Jurkat, Clone E6-1 (cell line): ENCODE measurements around the gene KLHL36.
A peak's percentile ranks its signal among the peaks of the same experiment; 100 is the strongest.
"Not testable (repeated sequence)": the region's sequence is repeated elsewhere in the genome, so short reads cannot be mapped to it uniquely, and the experiment has no call there.

Experiments
- DNase-seq: peaks from one replicate; pipeline ENCODE4 v3.0.0-alpha.2; 2011; ENCODE audit warnings: low read depth, low spot score
- H3K4me3 ChIP-seq: 2 replicates; pipeline ENCODE4 v1.5.1; 2011; ENCODE audit warnings: mild to moderate bottlenecking, low read length, control low read depth, moderate library complexity

Gene KLHL36

DNA sequence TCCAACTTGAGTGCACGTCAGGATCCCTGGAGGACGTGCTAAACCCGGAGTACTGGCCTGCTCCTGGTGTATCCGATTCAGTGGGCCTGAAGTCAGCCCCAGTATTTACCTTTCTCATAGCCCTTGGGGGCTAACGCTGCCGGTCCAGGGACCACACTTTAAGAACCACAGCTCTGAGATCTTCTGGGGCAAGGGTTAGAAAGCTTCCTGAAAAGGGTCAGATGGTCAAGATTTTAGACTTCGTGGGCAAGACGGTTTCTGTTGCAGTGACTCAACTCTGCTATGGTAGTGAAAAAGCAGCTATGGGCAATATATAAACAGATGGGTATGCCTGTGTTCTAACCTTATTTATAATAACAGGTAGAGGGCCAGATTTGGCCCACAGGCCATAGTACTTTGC is 36.9 kb downstream of the KLHL36 start:
- H3K4me3 ChIP-seq: no peak overlapping the region
- no peak for DNase-seq

DNA sequence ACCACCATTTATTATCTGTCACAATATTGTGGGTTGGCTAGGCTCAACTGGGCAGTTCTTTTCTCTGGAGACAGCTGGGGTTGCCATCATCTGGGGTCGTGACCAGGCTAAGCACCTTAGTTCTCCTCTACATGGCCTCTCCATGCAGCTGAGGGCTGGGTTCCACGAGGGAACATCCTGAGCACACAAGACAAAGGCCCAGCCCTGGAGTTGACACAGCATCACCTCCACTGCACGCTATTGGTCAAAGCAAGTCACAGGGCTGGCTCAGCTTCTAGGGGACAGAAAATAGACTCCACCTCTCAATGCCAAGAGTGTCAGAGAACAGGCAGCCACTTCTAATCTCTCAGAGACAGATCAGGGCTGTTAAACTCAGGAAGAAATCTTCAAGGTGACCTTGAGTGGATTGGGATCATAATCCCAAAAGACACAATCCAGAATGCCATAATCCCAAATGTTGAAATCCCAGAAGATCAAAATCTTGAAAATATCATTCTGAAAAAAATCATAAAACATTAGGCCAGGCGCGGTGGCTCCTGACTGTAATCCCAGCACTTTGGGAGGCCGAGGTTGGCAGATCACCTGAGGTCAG is 38.5 kb downstream of the KLHL36 start:
- DNase-seq: no peak
- H3K4me3 ChIP-seq: no peak overlapping the region

DNA sequence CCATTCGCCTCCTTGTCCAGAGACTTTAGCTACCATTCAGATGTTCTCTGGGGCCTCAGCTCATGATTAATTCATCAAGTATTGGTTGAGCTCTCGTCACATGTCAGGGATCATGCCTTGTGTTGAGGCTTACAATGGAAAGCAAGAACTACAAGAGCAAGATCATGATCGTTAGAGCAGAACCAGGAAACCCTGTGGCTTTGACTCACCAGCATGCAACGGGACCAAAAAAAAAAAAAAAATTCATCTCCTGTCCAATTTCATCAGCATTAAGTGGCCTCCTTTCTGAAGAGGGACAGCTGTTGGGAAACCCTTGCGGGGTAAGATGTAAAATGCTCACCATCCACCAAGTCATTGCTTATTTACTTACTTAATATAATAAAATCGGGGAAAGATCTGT is 39.4 kb downstream of the KLHL36 start:
- no peak overlapping the region for H3K4me3 ChIP-seq
- no peak for DNase-seq

GRCh38 chr16:84688163-84688562 is 39.9 kb downstream of the KLHL36 start:
- not testable (repeated sequence) for H3K4me3 ChIP-seq, DNase-seq

- no peak for DNase-seq
- no peak overlapping the region for H3K4me3 ChIP-seq
These were observed 40.8 kb downstream of the KLHL36 start for GRCh38 chr16:84689111-84689510.

DNA sequence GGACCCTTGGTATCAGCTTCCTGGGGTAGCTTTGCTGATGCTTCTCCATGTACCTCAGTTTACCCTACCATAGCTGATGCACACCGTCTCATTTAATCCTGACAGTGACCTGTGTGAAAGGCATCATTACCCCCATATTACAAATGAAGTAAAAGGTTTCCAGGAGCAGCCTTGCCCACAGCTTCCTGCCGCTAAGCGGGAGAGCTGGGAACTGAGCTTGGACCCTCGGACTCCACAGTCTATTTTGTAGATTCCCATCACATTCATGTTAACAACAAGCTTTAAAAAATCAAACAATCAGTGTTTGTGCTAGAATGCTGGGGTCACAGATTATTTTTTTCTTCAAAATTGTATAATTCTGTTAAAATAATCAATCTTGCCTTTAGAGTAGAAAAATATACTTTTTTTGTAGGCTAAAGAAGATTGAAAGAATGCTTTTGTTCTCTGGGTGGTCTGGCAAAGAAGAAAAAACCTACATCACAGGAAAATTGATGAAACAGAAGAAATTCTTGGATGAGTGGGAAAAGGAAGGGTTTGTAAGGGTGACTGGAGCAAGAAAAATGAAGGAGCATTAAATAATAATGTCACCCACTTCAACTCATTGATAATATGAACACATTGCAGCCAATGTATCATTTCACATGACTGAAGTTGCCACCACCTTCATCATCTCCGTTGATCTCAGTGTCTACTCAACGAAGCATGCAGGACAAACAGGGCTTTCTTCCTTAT is 41.9 kb downstream of the KLHL36 start:
- no peak overlapping the region for H3K4me3 ChIP-seq
- DNase-seq: no peak

- no peak for DNase-seq
- no peak overlapping the region for H3K4me3 ChIP-seq
These were observed 44.3 kb downstream of the KLHL36 start for GRCh38 chr16:84692451-84693214.

- not testable (repeated sequence) for DNase-seq, H3K4me3 ChIP-seq
These were observed 45.6 kb downstream of the KLHL36 start for GRCh38 chr16:84693869-84694268.

DNA sequence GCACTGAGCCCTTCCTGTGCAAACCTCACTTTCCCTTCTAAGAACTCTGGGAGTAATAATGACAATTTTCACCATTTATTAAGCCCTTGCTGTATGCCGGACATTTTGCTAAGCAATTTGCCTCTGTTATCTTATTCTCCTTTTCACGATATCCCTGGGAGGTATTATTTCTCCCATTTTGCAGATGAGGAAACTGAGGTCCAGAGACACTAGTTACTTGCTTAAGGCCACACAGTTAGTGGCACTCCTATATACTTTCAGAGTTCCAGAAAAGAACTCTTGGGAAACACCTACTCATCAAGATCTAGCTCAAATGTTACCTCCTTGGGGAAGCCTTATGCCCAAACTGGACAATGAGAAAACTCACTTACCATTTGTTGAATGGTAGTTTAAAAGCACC is 46.7 kb downstream of the KLHL36 start:
- DNase-seq: no peak
- no peak overlapping the region for H3K4me3 ChIP-seq

GRCh38 chr16:84699147-84699711 is 50.9 kb downstream of the KLHL36 start:
- H3K4me3 ChIP-seq: peak overlapping the region; percentile 88
- no peak for DNase-seq

- peak within 1 kb of the TSS; percentile 88 for H3K4me3 ChIP-seq
- peak; percentile 41 for DNase-seq
These were observed 51.6 kb downstream of the KLHL36 start, which contains the start of gene USP10 for GRCh38 chr16:84699712-84700445. Gene USP10 (plus strand): TSS chr16:84700000. CDS start chr16:84700091, 91 bp downstream.

- peak overlapping the region; percentile 88 for H3K4me3 ChIP-seq
- DNase-seq: peak; percentile 35
These were observed 52.4 kb downstream of the KLHL36 start for GRCh38 chr16:84700446-84701300.

GRCh38 chr16:84703681-84704080 is 55.4 kb downstream of the KLHL36 start:
- no peak overlapping the region for H3K4me3 ChIP-seq
- no peak for DNase-seq

DNA sequence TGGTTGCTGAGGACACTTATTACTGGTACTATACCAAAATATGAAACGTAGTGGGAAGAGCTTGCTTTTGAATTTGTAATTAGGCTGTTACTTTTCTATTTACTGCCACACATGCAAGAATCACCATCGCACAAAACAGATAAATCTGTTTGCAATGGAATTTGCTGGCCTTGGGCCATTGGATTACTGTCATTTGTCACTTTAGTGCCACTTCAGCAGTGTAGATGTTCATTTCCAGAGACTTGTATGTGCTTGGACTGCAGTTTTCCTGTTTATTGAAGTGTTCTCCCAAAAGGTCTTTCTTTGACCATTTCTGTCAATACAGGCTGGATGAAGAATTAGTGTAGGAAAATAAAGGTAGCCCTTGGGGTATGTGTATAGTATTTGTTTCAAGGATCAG is 55.9 kb downstream of the KLHL36 start:
- no peak for DNase-seq
- H3K4me3 ChIP-seq: no peak overlapping the region

- DNase-seq: no peak
- no peak overlapping the region for H3K4me3 ChIP-seq
These were observed 58.5 kb downstream of the KLHL36 start for GRCh38 chr16:84706856-84707255.

GRCh38 chr16:84709609-84710008 is 61.3 kb downstream of the KLHL36 start:
- DNase-seq: no peak
- H3K4me3 ChIP-seq: no peak overlapping the region

DNA sequence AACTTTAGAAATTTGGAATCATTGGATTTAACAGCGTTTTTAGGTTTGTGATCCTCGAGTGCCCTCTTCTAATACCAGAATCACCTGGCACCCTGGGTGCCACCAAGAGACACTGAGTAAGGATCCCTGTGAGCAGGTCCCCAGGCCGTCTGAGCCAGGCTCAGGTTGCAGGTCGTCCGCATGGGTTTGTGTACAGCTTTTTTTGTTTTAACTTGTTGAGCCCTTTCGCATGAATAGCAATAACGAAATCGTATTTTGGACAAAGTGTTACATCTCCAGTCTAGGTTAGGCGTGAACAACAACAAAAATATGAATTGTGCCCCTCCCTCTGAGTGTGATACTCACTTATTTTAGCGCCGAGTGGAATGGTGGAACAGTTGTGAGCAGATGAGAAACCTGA is 62.4 kb downstream of the KLHL36 start:
- no peak for DNase-seq
- no peak overlapping the region for H3K4me3 ChIP-seq
